Measurements from ENCODE around the gene LYST. TPM values are rescaled to one million over a fixed set of nuclear protein-coding genes. Genes with fewer than 3 reads are reported as not detected.
"Not testable (repeated sequence)": the region's sequence is repeated elsewhere in the genome, so short reads cannot be mapped to it uniquely, and the experiment has no call there.

LYST gene
- polyA plus RNA-seq, 5 donors, result 7.0 to 14.2 (median 12.0) TPM

GRCh38 chr1:235663628-235664027, 203.1 kb downstream of the LYST start:
- no peak for DNase-seq

GRCh38 chr1:235661568-235661967, 205.1 kb downstream of the LYST start:
- DNase-seq, result no peak

- no peak for DNase-seq
Measured at GRCh38 chr1:235659186-235659771, 207.4 kb downstream of the LYST start.

- DNase-seq, result no peak
Measured at GRCh38 chr1:235657747-235658526, 208.8 kb downstream of the LYST start.

- no peak for DNase-seq
Measured at GRCh38 chr1:235657269-235657668, 209.4 kb downstream of the LYST start.

- DNase-seq, result no peak
Measured at GRCh38 chr1:235652364-235652763, 214.3 kb downstream of the LYST start.

GRCh38 chr1:235651170-235651806, 215.4 kb downstream of the LYST start:
- no peak for DNase-seq

GRCh38 chr1:235650341-235651169, 216.2 kb downstream of the LYST start:
- DNase-seq, result peak; percentile 16 to 23

- peak; percentile 21 to 28 for DNase-seq
Measured at GRCh38 chr1:235649368-235650163, 217.1 kb downstream of the LYST start, which contains the start of gene GNG4. TSS of gene GNG4 (minus strand) at chr1:235649784. CDS start at chr1:235583838, 65,946 bp downstream.

GRCh38 chr1:235648954-235649367, 217.7 kb downstream of the LYST start:
- DNase-seq, result peak; percentile 63 to 64

- peak; percentile 13 to 14 for DNase-seq
Measured at GRCh38 chr1:235648407-235648907, 218.2 kb downstream of the LYST start.

GRCh38 chr1:235647537-235647936, 219.2 kb downstream of the LYST start:
- not testable (repeated sequence) for DNase-seq

GRCh38 chr1:235646463-235646862, 220.2 kb downstream of the LYST start:
- DNase-seq, result no peak

GRCh38 chr1:235644693-235645305, 221.9 kb downstream of the LYST start:
- no peak for DNase-seq

- DNase-seq, result no peak
Measured at GRCh38 chr1:235643837-235644692, 222.6 kb downstream of the LYST start.

GRCh38 chr1:235642943-235643371, 223.7 kb downstream of the LYST start:
- DNase-seq, result no peak

- DNase-seq, result no peak
Measured at GRCh38 chr1:235642011-235642942, 224.4 kb downstream of the LYST start.

GRCh38 chr1:235640580-235640979, 226.1 kb downstream of the LYST start:
- no peak for DNase-seq

Data from right lung (tissue), 5 donors.